Stimulated activated CD4-positive, alpha-beta T cell treated with anti-CD3 and anti-CD28 coated beads, Interleukin-15, amount 100 ng/mL, for 1 hour (primary cell): ENCODE results near the gene NUDT1.

Source experiments
- DNase-seq, 2 donors: peaks; one replicate each; pipeline ENCODE4 v3.0.0-alpha.2; 2020; ENCODE audit warnings: low read depth in 1 of 2, low spot score in 1 of 2

The NUDT1 gene

DNA sequence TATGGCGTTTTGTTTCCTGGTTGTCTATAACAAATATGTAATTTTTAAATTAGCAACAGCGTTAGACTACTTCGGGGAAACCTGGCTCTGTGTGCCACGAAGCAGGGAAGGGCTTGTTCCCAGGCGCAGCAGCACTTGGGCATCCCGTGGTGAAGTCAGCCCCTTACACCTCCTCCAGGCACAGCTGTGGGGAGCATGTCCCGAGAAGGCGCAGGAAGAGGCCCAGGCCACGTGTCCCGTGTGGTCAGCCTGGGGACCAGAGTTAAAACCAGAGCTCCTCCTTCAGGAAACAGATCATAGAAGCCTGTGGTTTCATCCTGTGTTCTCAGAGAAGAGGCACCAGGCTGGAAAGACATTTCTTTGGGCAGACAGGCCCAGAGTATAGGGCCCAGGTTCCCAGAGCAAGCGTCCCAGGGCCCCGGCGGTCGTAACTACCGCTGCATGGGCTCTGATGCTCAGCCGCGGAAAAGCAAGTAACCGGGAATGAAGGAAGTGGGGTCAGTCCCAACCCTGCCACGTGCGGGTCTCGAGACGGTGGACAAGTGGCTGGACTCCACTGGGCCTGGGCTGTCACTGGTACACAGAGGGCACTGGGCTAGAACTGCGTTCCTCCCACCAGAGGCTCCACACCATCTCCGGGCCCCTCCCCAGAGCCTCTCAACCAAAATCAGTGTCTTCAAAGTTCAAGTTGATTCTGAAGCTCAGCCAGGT, 7.1 kb downstream of the NUDT1 start:
- no peak for DNase-seq

DNA sequence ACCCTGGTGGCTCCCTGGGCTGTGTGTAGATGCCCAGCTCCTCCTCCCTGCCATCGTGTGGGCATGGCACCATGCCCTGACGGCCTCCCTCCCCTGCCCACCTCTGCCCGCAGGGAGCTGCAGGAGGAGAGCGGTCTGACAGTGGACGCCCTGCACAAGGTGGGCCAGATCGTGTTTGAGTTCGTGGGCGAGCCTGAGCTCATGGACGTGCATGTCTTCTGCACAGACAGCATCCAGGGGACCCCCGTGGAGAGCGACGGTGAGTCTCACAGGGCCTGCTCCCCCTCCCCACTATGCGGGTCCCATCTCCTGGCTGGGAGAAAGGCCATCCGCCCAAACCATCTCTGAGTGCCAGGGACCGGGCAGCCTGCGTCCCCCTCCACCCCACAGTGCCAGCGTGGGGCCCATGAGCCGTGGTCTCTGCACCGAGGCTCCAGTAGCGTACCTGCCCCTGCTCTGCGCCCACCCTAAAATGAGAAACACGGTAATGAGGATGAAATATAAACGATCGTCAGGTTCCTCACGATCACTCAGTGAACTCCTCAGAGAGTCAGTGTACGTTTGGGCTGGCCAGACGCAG, 7.8 kb downstream of the NUDT1 start:
- no peak for DNase-seq

DNA sequence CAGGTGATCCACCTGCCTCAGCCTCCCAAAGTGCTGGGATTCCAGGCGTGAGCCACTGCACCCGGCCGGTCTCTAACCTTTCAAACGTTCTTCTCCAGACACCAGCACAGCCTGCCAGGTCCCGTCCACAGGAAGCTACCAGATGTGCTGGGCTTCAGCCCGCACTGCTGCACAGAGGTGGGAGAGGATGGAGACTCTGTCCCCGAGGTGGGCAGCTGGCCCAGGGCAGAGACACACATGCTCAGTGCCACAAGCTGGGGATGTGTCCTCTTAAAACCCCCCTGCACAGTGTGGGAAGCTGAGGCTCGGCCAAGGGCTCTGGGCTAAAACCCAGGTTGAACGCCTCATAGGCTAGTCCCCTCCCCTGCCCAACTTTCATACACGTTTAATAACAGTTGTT, 9.4 kb downstream of the NUDT1 start:
- DNase-seq, result no peak

DNA sequence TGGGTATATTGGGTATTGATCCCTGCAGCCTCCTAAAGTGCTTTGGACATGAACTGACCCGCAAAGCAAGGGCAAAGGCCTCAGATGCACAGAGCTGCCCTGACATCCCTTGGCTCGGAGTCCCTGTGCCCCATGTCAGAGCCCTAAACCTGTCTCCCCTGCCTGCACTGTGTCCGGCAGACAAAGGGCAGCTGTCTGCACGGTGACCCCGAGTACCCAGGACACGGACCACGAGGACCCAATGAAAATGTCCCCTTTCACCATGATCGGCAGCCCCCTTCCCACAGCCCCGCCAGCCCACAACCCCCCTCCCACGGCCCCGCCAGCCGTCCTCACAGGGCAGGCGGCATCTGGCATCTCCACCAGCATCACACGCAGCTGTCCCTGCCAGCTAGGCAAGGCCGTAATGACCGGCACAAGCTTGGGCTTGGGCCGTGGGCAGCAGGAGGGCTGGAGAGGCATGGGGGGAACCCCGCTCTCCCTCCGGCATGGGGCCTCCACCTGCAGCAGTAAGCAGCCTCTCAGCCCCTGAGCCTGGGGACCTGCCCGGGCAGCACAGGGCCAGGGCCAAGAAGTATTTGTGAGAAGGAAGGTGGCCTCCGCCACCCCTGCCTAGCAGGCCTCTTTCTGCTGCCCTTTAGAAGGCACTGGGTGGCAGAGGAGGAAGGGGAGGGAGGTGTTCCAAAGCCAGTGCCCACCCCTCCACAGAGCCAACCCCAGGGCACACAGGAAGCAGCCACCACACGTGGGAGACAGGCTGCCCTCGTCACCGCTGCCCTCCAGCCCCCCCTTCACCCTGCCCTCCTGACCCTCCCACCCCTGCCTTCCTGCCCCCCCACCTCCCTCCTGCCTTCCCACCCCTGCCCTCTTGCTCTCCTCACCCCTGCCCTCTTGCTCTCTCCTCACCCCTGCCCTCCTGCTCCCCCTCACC, 10.1 kb downstream of the NUDT1 start:
- no peak for DNase-seq

DNA sequence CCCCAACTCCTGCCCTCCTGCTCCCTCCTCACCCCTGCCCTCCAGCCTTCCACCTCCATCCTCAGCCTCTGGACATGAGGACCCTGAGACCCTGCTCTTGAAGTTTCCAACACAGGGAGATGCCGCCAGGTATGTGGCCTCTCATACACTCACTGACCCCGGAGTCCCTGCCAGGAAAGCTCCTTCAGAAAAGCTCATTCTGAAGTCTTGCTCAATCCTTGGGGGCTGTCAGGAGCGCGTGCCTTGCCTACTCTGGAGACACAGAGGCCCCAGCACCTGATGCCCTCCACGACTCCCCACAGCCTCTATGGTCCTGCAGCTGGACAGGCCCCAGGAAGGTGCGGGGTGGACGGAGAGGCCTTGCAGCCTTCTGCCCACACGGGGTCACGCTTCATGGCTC, 11.0 kb downstream of the NUDT1 start:
- DNase-seq, result no peak

DNA sequence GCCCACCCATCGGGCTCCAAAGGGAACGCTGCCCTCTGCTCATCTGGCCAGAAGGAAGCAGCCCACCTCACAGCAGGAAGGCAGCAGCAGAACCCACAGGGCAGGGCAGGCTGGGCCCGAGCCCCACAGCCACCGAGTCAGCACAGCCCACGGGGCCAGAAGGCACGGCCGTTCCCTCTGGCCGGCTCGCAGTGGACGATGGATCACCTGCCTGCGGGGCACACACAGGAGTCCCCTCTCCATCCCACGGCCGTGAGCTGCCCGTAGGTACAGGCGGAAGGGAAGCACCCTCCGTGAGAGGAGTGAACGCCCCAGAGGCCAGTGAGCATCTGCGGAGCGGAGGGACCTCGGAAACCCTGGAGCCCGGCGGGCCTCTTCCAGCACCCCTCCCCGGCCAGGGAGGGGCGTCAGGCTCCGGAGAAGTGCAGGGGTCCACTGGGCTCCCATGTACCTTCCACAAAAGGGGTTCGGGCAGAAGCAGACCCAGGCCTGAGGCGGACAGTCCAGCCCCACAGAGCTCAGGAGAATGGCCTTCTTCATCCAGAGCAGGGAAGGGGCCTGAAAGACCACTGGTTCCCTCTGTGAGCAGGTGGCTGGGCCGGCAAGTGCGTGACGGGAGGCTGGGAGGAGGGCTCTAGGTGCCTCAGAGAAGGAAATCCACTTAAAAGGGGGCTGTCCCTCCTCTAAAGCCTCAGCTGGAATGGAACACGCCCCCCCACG, 11.7 kb downstream of the NUDT1 start:
- no peak for DNase-seq

DNA sequence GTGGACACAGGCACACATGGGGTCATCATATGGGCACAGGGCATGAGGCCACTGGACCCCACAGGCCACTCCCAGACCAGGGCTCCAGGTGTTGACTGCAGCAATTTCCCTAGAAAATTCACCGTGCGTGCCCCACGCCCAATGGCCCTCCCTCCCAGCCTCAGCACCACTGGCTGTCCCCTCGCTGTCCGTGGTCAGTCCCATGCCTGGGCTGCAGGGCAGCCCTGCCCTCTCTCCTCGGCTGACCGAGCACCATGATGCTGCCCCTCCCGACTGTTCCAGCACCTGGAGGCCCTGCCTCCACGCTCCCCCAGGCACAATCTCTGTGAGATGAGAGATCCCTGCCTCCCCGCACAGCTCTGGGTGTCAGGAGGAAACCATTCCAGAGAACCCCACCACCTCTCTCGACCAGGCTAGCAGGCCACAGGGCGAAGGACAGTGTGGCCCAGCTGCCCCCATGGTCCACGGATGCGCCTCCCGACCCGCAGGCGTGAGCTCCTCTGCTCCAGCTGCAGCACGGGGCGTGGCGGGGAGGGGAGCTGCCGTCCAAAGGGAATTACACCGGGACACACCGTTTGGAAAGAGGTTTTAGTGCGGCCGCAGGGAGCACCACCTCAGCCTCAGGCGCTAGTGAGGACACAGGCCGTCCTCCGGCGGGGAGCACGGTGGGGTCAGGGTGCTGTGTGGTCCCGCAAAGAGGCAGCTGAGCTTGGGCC, 12.6 kb downstream of the NUDT1 start:
- no peak for DNase-seq

DNA sequence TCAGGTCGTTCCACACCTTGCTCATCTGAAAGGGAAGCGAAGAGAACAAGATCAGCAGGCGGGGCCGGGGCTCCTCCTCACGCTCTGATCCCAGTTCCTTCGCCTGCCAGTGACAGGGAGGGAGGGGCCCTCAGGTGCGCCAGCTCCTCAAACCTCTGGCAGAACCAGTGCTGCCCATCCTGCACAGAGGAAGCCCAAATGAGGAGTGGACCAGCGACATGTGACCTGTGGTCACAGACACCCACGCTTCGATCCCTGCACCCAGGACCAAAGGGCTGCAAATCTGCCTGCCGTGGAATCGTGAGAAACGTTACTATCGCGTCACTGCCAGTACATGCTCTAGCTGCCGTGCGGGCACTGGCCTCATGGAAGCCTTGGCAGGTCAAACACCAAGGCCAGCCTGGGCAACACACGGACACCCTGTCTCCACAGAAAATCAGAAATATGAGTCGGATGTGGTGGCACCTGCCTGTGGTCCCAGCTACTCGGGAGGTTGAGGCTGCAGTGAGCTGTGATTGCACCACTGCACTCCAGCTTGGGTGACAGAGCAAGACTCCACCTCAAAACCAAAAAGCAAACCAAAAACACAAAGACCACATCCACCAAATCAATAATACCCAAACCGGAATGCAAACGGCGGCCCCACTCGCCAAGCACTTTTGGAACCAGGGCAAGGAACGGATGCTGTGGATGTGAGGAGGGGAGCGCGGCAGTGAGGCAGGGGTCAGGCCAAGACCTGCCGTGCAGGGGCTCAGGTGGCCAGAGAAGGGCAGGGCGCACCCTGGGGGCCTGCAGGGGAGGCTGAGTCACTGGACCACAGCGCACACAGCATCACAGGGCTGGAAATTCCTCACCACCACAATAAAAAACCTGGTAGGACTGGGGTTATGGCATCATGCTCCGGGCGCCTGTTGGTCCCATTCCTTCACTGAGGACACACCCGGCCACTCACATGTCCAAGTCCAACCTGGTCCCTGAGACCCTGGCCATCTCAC, 13.4 kb downstream of the NUDT1 start:
- no peak for DNase-seq

DNA sequence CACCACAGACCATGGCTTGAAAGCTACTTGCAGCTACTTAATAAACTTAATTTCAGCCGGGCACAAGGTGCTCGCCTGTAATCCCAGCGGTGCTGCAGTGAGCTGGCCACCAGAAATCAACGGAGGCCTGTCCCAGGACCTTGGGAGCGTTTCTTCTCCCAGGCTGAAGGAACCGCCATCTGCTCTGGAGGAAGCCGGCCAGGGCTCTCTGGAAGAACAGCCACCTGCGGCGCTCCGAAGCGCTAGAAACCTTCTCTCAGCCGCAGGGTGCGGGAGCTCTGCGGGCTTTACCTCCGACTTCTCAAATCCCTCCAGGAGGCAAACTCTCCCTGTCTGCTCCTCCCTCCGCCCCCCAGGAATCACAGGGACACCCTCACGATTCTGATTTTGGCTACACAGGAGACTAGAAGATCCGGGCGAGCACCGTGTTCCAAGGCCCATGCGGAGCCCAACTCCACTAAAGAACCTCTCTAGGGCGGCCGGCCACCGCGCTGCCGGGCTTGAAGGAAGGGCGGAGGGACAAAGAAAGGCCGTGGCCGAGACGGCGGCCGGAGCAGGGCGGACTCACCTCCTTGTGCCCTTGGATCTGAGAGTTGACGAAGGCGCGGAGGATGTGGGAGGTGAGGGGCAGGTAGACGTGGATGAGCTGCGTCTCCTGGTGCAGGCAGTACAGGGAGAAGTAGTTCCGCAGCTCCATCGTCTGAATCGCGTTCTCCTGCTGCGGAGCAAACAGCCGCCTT, 14.4 kb downstream of the NUDT1 start:
- no peak for DNase-seq

DNA sequence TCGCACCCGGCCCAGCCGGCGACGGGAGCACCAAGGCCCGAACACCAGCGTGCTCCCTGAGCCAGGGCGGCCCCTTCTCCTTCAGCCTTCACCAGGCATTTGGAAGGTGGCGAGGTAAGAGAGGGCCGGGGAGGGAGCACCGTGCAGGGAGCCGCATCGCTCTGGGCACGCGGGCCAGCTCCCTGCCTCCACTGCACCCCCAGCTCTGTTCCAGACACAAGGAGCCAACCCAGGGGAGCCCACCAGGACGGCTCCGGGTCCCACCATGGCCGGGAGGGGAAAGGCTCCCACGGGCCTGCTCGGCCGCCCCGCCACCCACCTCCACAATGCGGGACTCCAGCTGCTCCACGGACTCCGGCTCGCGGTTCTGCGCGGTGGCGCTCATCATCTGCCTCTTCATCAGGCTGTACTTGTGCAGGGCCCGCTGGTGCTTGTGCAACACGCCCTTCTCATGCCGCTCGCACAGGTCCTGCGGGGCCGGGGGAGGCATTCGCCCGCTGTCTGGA, 15.1 kb downstream of the NUDT1 start:
- no peak for DNase-seq

DNA sequence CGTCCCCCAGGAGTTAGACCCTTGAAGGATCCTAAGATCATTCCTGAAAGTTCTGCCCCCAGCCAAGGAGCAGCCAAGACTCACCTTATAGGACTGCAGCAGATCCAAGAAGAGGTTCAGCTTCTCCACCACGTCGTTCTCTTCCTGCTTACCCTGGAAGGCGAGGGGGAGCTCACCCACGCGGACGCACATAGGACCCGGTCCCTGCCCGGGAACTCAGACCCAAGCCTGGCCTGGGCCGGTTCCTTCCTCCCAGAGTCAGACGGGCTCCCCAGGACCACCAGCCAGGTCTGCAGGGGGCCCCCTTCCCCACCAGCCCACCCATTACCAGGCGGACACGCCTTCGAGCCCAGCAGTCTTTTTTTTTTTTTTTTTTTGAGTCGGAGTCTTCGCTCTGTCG, 15.6 kb downstream of the NUDT1 start:
- no peak for DNase-seq

DNA sequence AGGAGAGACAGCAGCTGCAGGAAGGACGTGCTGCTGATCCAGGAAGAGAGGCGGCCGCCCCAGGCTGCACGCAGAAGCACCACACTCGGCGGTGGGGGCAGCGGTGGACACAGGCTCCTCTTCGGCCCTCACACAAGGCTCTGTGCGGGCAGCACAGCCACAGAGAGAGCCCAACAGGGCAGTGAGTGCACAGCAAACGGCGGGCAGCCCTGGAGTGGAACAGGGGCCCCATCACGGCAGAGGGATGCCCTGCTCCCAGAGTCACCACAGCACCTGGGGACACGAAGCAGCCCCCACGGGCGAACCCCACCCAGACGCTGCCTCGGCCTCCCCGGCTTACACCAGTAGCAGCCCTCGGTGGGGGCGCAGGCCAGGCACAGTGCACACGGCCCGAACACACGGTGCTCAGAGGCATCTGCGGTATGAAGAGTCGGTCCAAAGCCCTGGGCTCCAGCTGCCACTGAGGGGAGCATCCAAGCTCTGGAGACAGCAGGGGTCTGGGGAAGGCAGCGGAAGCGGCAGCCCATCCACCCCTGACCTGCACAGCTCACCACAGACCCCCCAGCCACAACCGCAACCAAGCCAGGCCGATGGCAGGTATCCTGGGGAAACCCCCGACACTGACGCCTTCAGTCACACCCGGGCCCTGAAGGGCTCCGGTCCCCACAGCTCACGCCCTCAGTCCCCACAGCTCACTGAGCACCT, 16.8 kb downstream of the NUDT1 start:
- DNase-seq, result no peak

DNA sequence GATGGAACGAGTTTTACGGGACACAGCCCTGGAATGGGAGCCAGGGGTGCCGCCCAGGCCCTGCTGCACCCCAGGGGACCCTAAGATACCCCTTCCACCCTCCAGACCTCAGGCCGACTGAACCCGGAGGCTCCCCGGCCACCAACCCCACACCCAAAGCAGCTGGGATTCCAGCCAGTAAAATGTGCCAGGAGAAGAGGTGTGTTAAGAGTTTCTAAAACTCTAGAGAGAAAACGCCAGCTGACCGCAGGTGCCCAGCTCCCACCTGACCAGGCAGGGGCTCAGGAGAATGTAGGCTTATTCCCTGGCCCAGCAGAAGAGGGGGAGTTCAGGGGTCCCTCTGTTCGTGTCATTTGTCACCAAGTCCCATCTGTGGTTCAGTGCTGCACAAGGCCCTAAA, 17.5 kb downstream of the NUDT1 start:
- DNase-seq, result no peak

DNA sequence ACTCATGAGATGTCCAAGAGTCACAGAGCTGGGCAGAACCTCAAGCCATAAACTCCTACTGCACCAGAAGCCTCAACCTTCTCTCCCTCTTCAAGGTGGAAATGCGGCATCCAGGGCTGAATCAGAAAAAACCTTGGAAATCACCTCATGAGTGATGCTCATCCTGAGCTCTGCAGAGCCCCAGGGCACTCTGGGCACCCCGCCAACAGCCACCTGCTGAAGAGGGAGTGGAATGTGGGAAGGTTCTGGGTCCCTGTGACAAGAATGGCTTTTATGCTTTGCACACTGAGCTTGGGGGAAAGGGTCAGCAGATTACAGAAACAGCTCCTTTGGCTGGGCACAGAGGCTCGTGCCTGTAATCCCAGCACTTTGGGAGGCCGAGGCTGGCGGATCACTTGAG, 18.8 kb downstream of the NUDT1 start:
- DNase-seq, result no peak

DNA sequence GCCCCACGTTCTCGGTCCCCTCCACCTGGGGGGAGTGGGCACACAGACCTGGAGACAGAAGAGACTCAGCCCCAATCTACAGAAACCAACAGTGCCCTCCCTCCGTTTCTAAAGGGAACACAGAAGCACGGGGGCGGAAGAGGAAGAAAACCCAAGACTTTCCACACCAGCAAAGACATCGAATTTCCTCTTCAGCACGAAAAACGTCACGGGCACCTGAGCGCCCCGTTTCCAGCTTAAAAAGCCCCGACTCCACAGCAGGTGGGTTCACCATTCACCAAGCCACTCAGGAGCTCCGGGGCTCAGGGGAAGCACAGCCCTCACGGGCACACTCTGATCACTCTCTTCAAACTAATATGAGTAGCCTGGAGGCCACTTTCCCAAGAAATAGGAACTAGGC, 19.6 kb downstream of the NUDT1 start:
- DNase-seq, result no peak

DNA sequence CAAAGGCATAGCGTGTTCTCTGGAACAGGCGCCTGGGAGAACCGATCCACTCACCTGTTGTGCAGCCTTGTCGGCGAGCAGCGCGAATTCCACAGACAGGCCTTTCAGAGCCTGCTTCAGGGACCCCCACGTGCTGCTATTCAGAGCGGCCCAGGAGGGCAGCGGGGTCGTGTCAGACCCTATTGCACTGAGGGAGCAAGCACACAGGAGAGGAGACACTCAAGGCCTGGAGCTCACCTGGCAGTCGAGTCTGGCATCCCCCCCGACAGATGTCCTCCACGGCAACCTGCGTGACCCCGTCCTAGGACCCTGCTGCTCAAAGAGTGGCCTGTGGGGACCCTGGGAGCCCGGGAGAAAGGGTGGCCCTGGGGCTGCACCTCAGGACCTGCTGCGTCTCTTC, 21.1 kb downstream of the NUDT1 start:
- DNase-seq, result no peak

DNA sequence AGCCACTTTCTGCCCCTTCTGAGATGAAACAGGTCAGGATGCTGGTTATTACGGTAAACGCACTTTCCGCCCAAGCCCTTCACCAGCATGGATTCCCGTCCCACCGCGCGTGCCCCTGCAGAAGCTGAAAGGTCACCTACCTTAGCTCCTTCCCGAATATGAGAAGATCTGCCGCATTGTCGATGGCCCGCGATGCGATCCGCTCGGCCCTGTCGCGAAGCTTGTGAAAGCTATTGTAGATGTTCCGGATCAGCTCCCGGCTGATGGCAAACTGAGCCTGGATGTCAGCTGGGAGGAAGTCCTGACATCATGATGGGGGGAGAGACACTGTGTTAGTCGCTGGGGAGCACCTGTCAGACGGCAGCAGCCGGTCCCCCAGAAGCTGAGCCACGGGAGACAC, 22.1 kb downstream of the NUDT1 start:
- DNase-seq, result no peak

DNA sequence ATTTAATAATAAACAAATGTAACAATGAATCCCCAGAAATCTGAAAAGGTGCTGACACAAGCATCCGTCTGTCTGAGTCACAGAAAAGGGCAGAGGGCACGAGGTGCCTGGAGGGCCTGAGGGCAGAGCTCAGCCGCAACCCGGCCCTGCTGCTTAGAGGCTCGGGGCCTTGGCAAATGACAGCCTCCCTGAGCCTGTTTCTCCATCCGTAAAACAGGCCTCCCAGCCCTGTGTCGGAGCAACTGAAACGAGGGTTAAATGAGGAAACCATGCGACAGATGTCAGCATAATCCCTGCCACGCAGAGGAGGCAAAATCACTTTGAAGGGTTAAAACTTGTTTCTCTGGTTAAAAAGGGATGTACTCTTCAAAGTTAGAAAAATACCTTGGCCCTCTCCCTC, 24.9 kb downstream of the NUDT1 start:
- DNase-seq, result no peak
